Measurements from ENCODE around the gene C16orf89.

Gene C16orf89

DNA sequence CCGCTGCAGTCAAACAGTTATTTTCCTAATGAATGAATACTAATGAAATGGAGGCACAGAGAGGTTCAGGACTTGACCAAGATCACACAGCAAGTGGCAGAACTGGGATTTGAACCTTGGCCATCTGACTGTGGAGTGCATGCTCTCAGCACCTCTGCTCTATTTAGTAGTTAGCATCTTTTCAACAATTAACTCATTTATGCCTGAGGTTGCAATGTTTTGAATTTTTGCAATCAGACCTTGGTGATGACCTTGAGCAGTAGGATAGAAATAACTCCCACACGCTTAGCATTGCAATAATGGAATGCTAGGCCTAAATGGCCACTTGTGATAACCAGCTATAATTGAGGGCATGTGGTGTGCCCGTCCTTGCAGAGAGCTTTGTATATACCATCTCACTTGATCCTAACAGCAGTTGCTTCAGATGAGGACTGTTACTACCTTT, 63.0 kb downstream of the C16orf89 start:
- no peak for FAIRE-seq

DNA sequence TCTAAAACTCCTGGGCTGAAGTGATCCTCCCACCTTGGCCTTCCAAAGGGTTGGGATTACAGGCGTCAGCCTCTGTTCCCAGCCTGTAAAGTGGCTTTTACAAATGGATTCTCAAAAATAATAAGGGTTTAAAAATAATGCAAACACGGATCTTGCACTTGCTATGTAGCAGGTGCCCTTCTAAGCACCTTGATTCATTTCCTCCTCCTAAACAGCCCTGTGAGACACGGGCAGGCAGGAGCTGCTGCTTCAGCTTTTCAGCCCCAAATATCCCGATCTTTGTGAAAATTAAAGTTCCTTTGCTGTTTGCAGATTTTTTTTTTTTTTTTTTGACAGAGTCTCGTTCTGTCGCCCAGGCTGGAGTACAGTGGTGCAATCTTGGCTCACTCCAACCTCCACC, 63.8 kb downstream of the C16orf89 start:
- FAIRE-seq = no peak

DNA sequence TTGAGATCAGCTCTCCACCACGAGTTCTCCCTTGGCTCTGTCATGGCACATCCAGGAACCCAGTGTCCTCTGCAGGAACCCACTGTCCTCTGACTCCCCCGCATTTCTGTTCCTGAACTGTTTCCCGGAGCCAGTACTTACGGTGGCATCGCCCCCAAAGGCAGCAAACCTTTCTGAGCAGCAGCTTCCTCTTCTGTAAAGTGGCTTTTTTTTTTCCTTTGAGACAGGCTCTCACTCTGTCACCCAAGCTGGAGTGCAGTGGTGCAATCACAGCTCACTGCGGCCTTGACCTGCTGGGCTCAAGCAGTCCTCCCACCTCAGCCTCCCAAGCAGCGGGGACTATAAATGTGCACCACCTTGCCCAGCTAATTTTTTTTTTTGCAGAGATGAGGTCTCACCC, 64.2 kb downstream of the C16orf89 start:
- no peak for FAIRE-seq

DNA sequence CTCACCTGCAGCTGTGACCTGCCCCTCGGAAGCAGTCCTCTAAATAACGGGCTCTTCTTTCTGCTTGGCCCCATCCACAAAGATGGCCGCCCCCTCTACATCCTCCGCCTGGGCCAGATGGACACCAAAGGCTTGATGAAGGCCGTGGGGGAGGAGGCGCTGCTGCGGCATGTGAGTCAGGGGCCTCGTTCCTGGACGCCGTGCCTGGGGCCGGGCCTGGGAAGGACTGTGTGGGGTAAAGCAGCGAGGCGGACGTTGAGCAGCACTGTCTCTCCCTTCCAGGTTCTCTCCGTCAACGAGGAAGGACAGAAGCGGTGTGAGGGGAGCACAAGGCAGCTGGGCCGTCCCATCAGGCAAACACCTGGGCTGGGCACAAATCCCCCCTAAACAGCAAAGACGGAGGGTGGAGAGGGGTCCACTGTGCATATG, 65.2 kb downstream of the C16orf89 start:
- FAIRE-seq = no peak

DNA sequence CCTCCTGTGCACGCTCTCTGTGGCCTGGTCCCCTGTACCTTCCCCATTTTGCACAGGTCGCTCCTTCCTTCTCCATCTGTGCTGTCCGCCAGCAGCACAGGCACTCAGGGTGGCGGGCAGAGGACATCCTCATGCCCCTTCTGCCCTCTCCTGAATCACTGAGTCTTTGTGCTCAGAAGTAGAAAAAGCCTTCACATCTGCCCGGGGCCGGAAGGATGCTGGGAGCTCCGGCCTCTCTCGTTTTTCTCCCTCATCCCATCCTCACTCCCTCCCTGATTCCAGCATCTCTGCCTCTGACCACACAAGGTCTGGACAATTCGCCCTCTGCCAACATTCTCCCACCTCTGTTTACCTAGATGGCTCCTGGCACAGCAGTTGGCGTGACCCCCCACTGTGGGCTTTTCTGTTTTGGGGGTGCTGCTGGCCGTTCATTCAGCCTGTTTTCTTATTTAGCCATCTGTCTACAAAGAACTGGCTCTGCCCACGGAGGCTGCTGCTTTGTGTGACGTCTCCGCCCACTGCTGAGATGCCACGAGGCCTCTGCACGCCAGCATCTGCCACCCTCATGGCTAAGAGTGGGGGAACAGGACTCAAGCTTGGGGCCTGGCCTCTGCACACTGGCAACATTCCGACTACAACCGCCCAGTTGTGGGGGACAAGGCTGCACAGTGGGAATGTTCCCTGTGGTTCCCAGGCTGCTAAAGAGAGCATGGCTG, 70.9 kb downstream of the C16orf89 start:
- no peak for FAIRE-seq

Data from A204.1 (cell line).